AG04450 (cell line): ENCODE measurements around the gene PLAGL2. TPM values are rescaled to one million over a fixed set of nuclear protein-coding genes. Genes with fewer than 3 reads are reported as not detected.

ENCODE experiments used
- CTCF ChIA-PET: fragments of 300-600, 350-600 bp; formaldehyde crosslinking; extraction: SDS; loops from one replicate; lab custom pipeline; 2022; ENCODE audit warnings: antibody characterized with exemption, inconsistent platforms; lab: Charles Lee
- POLR2A ChIA-PET: fragments of 350-600 bp; formaldehyde crosslinking; extraction: SDS; loops from one replicate; lab custom pipeline; 2021; ENCODE audit warnings: antibody characterized with exemption, inconsistent platforms; lab: Yijun Ruan, JAX
- DNase-seq: peaks from one replicate; pipeline ENCODE4 v3.0.0-alpha.2; 2011; ENCODE audit warnings: low read depth, low spot score
- H3K27ac ChIP-seq: one replicate; pipeline ENCODE4 v1.5.1; 2012; ENCODE audit warnings: low read depth, low read length, control low read depth
- H3K27me3 ChIP-seq: one replicate; pipeline ENCODE4 v1.6.0; 2012; ENCODE audit warnings: low read length; ENCODE audit not compliant: control insufficient read depth, insufficient read depth
- H3K4me3 ChIP-seq: 2 replicates; pipeline ENCODE4 v1.5.1; 2011; ENCODE audit warnings: mild to moderate bottlenecking, low read depth, low read length, control low read depth
- H3K9me3 ChIP-seq: 2 replicates; pipeline ENCODE4 v1.5.1; 2012; ENCODE audit warnings: low read length; ENCODE audit not compliant: control insufficient read depth, insufficient read depth
- CTCF ChIP-seq: IDR thresholded peaks from 2 replicates; pipeline ENCODE4 v1.5.1; 2011; ENCODE audit warnings: low read depth, low read length, control low read depth, inconsistent platforms
- polyA plus RNA-seq: library from polyadenylated mRNA; depleted of rRNA; stranded (reverse); fragments of >200 nt; gene quantifications from 2 replicates; pipeline ENCODE4 v1.2.3, GENCODE V29; 2011

The PLAGL2 gene
- polyA plus RNA-seq, 1 experiment = 5.9 TPM

- TF ChIP-seq CTCF = no peak
- ChIA-PET POLR2A (interaction anchor here (0.7 kb wide), 1 partner anchor 306 kb away, joined by 4 read pairs; no protein-coding TSS in a partner anchor), CTCF (no interaction called here)
- Histone ChIP-seq H3K27ac (no peak overlapping the region), H3K9me3 (no peaks in the 10 kb centered on the region; the same call in 1 of the 2 replicates), H3K4me3 (no peak overlapping the region), H3K27me3 (no peaks in the 10 kb centered on the region)
- no peak for DNase-seq
Observed at GRCh38 chr20:32231847-32232246, 24.3 kb upstream of the PLAGL2 start.

DNA sequence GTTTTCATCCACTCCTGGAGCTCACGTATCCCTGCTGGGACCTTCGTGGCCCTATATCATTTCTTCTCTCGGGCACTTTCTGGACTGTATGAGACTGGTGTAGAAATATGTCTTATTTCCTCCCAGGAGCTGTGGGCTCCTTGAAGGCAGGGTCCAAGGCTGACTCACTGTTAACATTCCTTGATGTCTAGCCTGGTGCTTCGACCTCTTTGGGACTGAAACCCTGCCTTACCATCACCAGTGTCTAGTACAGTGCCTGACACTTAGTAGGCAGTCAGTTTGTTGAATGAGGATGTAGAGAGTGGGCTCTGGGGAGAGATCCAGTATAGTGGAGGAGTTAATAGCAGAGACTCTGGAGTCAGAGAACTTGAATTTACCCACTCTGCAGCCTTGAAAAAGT, 23.7 kb upstream of the PLAGL2 start:
- no peak for TF ChIP-seq CTCF
- DNase-seq = no peak
- Histone ChIP-seq H3K4me3 (no peak overlapping the region), H3K27ac (no peak overlapping the region), H3K27me3 (no peaks in the 10 kb centered on the region), H3K9me3 (no peaks in the 10 kb centered on the region; the same call in 1 of the 2 replicates)
- ChIA-PET CTCF (no interaction called here), POLR2A (no interaction called here)

DNA sequence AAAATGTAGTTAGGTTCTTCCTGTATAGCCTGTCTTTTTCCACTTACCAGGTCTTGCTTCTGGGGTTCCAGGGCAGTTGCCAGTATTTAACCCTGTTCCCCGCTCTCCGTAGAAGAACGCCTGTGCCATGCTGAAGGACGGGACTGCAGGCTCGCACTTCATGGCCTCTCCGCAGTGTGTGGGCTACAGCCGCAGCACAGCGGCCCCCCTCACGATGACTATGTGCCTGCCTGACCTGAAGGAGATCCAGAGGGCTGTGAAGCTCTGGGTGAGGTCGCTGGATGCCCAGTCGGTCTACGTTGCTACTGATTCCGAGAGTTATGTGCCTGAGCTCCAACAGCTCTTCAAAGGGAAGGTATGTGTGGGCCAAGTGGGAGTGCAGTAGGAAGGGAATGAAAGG, 23.2 kb upstream of the PLAGL2 start:
- no peak for TF ChIP-seq CTCF
- DNase-seq = no peak
- CTCF ChIA-PET = no interaction called here
- no peaks in the 10 kb centered on the region for H3K27me3 ChIP-seq
- H3K4me3 ChIP-seq = no peak overlapping the region
- H3K27ac ChIP-seq = no peak overlapping the region
- POLR2A ChIA-PET = no interaction called here
- H3K9me3 ChIP-seq = no peaks in the 10 kb centered on the region; the same call in 1 of the 2 replicates

GRCh38 chr20:32229251-32229747, 21.8 kb upstream of the PLAGL2 start:
- Histone ChIP-seq H3K9me3 (no peaks in the 10 kb centered on the region; the same call in 1 of the 2 replicates), H3K4me3 (no peak overlapping the region), H3K27ac (no peak overlapping the region), H3K27me3 (no peaks in the 10 kb centered on the region)
- CTCF ChIA-PET = no interaction called here
- POLR2A ChIA-PET = no interaction called here
- TF ChIP-seq CTCF = no peak
- DNase-seq = no peak

DNA sequence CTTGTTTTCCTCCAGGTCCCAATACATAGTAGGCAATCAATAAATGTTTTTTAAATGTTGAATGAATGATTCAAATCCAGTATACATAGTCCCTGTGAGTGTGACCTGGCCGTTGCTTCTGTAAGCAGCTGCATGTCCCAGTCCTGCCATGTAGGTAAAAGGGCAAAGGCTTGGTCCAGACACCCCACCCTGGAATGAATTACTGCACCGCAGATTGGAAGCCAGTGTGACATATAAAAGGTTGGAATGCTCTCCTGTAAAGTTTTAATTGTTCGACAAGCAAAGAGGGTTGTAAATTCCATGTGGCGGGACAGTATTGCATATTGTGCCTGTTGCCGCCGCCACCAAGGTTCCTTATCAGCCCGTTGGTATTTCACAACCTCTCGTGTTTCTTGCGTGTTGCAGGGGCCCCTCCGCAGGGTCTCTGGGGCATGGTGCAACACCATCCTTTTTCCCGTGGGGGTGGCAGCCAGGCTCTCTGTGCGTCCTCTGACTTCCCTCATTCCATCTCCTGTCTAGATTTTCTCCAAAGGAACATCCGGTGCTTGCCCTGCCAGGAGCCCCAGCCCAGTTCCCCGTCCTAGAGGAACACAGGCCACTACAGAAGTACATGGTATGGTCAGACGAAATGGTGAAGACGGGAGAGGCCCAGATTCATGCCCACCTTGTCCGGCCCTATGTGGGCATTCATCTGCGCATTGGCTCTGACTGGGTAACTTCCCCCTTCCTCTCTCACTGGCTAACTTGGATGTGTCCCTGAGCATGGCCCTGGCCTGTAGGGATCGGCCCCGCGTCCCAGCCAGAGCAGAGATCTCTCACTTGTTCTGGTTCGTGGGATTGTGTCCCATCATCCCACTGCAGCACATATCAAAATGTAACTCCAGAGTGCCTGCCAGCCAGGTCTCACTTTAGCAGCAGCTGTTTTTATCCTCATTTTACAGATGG, 20.5 kb upstream of the PLAGL2 start:
- DNase-seq = no peak
- ChIA-PET CTCF (no interaction called here), POLR2A (no interaction called here)
- TF ChIP-seq CTCF = no peak
- Histone ChIP-seq H3K27ac (no peak overlapping the region), H3K9me3 (no peaks in the 10 kb centered on the region; the same call in 1 of the 2 replicates), H3K4me3 (no peak overlapping the region), H3K27me3 (no peaks in the 10 kb centered on the region)
